ENCODE measurements around the gene SCYGR1.
"Not testable (repeated sequence)": the region's sequence is repeated elsewhere in the genome, so short reads cannot be mapped to it uniquely, and the experiment has no call there.

Gene SCYGR1

GRCh38 chr2:227402321-227402720 is 14.6 kb upstream of the SCYGR1 start:
- DNase-seq: no peak

DNA sequence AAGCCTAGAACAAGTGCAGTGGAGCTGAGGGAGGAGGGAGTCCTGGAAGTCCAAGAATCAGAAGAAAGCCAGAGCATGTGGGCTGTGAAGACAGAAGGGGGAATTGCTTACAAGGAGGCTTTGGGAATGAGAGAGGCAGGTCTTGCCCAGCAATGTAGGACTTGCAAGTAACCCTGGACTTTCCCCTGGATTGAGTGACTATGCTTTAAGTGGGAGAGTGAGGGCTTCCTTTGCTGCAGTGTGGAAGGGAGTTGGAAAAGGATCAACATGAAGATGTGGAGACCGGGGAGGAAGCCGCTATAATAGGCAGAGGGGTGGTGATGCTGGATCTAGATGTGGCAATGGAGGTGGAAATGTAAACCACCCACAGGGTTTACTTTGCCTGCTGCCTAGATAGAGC is 13.8 kb upstream of the SCYGR1 start:
- DNase-seq: no peak

DNA sequence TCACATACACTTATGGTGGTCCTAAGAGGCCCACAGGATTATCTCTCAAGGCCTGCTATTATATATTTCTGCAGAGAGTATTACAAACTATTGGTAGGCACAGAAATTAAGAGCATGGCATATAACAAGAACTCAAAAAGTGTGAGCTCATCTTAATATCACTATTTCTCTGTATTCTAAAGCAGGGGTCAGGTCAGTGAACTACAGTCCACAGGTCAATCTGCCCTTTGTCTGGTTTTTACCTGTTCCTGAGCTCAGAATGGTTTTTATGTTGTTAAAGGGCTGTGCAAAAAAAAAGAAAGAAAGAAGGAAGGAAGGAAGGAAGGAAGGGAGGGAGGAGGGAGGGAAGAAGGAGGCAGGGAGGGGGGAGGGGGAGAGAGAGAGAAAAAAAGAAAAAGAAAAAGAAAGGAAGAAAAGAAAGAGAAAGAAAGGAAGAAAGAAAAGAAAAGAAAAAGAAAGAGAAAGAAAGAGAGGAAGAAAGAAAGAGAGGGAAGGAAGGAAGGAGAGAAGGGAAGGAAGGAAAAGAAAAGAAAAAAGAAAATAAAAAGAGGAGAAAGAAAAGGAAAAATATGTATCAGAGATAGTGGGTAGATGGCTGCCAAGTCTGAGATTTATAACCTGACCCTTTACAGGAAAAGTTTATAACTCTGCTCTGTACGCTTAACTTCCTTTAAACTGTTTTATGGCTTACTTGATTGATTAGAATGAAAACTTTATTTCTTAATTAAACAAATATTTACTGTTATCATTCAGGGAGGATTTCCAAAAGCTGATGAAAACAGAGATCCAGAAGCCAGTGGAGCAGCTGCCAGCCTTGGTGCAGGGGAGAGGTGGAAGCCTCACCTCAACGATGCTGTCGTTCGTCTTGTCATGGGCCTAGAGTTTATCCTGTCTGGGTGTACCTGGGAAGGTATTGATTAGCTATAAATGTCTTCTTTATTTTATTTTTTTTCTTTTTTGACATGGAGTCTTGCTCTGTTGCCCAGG is 11.2 kb upstream of the SCYGR1 start:
- DNase-seq: no peak

DNA sequence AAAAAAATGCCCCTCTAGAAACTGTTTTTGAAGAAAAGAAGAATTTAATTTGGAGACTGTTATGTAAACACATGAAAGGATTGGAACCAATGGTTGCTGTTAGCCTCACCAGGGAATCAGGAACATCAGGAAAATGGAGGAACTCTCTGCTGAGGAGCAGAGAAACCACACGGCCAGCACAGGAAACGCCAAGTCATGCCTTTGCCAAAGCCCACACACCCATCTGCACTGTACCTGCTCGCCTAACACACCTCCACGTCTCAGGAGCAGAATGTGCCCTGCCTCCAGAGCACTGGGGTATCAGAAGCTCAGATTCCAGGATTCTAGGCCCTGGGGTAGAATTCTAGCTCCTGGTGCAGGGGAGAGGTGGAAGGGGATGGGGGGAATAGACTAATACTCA is 9.8 kb upstream of the SCYGR1 start:
- DNase-seq: no peak

DNA sequence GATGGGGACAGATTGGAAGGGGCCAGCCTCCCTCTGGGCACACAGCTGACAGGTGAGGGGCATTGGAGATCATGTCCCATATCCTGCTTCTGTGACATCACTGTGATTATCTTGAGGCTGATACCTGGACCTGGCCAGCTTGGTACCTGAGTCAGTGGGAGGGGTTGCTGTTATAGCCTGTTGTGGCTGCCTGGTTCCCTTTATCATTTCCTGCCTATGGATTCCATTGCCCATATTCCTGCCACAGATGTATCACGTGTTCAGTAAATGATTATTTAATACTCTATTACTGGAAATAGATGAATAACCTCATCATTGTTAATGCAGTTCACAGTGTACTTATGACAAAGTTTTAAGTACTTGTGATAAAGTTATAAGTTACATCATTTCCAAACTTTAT is 7.8 kb upstream of the SCYGR1 start:
- DNase-seq: no peak

- no peak for DNase-seq
Observed at GRCh38 chr2:227394401-227394800, 6.7 kb upstream of the SCYGR1 start.

- no peak for DNase-seq
Observed at GRCh38 chr2:227390468-227391256, 2.9 kb upstream of the SCYGR1 start.

DNA sequence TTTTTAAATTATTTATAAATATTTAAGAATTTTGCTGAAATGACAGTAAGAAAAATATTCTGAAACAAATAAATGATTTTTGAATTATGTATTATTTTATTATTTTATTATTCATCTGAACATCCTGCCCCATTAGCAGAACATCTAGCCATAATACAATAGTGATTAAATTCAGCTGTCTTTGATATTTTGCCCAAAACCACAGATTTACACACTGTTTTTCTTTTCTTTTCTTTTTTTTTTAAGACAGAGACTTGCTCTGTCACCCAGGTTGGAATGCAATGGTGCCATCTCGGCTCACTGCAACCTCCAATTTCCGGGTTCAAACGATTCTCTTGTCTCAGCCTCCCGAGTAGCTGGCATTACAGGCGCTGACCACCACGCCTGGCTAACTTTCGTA is 1.9 kb upstream of the SCYGR1 start:
- DNase-seq: no peak

DNA sequence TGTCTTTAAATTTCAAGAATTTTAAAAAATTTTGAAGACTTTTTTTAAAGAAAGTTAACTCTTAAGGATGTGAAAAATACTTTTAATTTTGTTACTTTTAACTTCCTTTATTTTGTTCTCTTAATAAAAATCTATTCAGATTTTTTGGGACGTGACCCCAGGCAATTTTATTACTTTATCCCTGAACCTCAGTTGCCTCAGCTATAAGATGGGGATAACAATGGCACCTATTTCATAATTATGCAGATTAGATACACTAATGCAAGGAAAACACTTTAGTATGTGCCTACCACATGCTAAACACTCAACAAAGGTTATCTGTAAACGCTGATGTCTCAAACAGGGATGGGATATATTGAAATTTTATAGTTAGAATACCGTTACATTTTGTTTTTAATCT is 1.5 kb upstream of the SCYGR1 start:
- DNase-seq: no peak

- DNase-seq: no peak
Observed at GRCh38 chr2:227388537-227389011, 825 bp upstream of the SCYGR1 start.

DNA sequence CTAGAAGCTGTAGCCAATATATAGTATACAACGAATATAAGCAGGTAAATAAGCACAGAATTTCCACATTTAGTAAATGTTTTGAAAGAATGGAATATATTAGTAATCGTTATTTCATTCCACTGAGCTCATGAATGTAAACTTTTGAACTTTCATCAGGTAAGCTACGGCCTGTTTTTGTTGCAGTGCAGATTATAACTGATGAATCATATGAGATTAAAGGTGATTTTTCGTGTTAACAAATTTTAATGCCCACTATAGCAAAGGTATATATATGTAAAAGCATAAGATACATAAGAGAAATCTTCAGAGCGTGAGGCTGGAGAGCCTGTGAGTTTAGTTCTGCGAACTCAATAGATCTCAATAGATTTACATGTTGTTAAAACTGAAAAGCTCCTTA is 1.1 kb downstream of the SCYGR1 start:
- DNase-seq: no peak

- no peak for DNase-seq
Observed at GRCh38 chr2:227383686-227384085, 4.1 kb downstream of the SCYGR1 start.

GRCh38 chr2:227382241-227382835 is 5.4 kb downstream of the SCYGR1 start:
- not testable (repeated sequence) for DNase-seq

- no peak for DNase-seq
Observed at GRCh38 chr2:227379095-227379494, 8.7 kb downstream of the SCYGR1 start, which contains the start of gene TM4SF20. TM4SF20 (minus strand) TSS chr2:227379306; CDS start chr2:227379268, 38 bp downstream.

- no peak for DNase-seq
Observed at GRCh38 chr2:227378371-227378782, 9.4 kb downstream of the SCYGR1 start.

- no peak for DNase-seq
Observed at GRCh38 chr2:227377467-227378351, 10.0 kb downstream of the SCYGR1 start.

DNA sequence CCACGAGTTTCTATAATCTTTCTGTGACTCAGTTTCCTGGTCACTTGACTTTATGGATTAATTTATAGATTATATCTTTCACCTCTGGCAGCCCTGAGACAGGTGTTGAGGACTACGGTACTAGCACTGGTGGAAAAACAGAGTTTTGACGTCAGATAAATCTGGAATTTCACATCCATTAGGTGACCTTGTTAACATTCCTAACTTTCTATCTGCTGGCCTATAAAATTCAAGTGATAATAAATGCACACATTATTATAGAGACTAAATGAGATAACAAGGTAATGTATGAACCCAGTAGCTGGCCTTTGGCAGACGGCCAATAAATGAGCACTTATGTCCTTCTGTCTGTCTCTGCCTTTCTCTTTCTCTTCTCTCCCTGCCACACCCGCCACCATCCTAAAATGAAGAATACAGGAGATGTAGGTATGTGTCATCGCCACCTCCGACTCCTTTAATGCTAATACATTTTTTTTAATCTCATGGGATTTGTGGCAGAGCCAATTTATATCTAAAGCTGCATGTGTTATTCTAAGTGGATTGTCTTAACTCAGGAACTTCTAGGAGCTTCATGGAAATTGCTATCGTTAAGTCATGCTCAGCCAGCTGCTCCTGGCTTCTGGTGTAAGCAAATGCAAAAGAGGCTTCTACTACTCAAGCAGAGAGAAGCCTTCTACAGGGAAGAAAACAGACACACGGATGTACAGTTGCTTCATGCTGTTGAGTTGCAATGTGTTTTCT is 10.9 kb downstream of the SCYGR1 start:
- no peak for DNase-seq

DNA sequence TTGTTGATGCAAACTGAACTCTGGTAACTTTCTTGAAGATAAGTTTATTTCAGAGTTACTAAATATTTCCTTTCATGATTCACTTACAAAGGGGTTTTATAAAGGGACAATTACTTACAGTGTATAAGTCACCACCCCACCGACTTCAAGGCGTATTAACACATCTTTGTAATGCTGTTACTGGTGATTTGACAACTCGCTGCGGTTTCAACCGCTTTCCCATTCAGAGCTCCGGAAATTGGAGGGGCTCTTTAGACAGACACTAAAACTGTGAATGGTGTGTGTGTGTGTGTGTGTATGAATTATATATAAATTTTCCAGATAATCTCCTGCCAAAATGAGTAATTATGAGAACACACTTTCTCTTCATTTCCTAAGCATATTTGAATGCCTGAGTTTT is 13.6 kb downstream of the SCYGR1 start:
- no peak for DNase-seq

DNA sequence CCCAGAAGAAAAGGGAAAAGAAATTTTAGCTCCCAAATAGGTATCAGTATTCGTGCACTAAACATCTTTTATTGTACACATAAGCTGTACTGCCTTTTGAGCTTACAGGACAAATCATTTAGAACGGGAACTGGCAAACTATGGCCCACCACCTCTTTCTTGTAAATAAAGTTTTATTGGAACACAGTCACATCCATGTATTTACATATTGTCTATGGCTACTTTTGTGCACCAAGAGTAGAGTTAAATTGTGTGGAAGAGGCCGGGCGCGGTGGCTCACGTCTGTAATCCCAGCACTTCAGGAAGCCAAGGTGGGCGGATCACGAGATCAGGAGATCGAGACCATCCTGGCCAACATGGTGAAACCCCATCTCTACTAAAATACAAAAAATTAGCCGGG is 14.4 kb downstream of the SCYGR1 start:
- DNase-seq: no peak

GRCh38 chr2:227370791-227371312 is 16.9 kb downstream of the SCYGR1 start:
- DNase-seq: no peak

GRCh38 chr2:227370092-227370491 is 17.7 kb downstream of the SCYGR1 start:
- DNase-seq: no peak

Data from activated T-cell treated with anti-CD3 and anti-CD28 coated beads, Interleukin-2, amount 50 U/mL, for 1 hour (primary cell).